Subcutaneous abdominal adipose tissue (tissue), 5 donors: ENCODE results near the gene CD46.

ENCODE experiments used
- H3K27ac ChIP-seq: one replicate; pipeline ENCODE4 v1.7.0; 2013; ENCODE audit warnings: low read depth, mild to moderate bottlenecking, inconsistent platforms, low read length, moderate library complexity
- H3K27me3 ChIP-seq, 5 donors: one replicate each; pipeline ENCODE4 v1.7.0; 2013; ENCODE audit warnings: low read length in 5 of 5, inconsistent platforms in 1 of 5; ENCODE audit not compliant: control insufficient read depth in 5 of 5, insufficient read depth in 4 of 5
- H3K36me3 ChIP-seq, 5 donors: one replicate each; pipeline ENCODE4 v1.7.0; 2013; ENCODE audit warnings: low read length in 5 of 5; ENCODE audit not compliant: control insufficient read depth in 5 of 5, insufficient read depth in 5 of 5
- H3K4me1 ChIP-seq, 5 donors: one replicate each; pipeline ENCODE4 v1.7.0; 2013; ENCODE audit warnings: low read length in 5 of 5, mild to moderate bottlenecking in 3 of 5, moderate library complexity in 1 of 5; ENCODE audit not compliant: control insufficient read depth in 5 of 5, insufficient read depth in 5 of 5
- H3K4me3 ChIP-seq, 5 donors: one replicate each; pipeline ENCODE4 v1.7.0; 2013; ENCODE audit warnings: low read length in 5 of 5, low read depth in 1 of 5
- H3K9ac ChIP-seq, 5 donors: one replicate each; pipeline ENCODE4 v1.7.0; 2013; ENCODE audit warnings: low read length in 5 of 5, mild to moderate bottlenecking in 4 of 5, moderate library complexity in 3 of 5
- H3K9me3 ChIP-seq, 5 donors: one replicate each; pipeline ENCODE4 v1.7.0; 2013; ENCODE audit warnings: low read length in 5 of 5; ENCODE audit not compliant: control insufficient read depth in 5 of 5
- donor health status: healthy.
- donor health status: healthy.
- donor health status: healthy.
- donor health status: healthy.
- donor health status: healthy.

The CD46 gene

GRCh38 chr1:207832796-207833195, 80.9 kb downstream of the CD46 start:
- Histone ChIP-seq H3K4me1 (peaks cover 13 to 54% (median 50%) of the 10 kb centered on the region in 5 donors), H3K9ac (no peak overlapping the region), H3K9me3 (no peaks in the 10 kb centered on the region), H3K4me3 (no peak overlapping the region), H3K27ac (peak overlapping the region; percentile 87), H3K27me3 (no peaks in the 10 kb centered on the region), H3K36me3 (peaks cover 0 to 6% (median 0%) of the 10 kb centered on the region in 5 donors)

GRCh38 chr1:207833381-207833780, 81.5 kb downstream of the CD46 start:
- Histone ChIP-seq H3K9me3 (no peaks in the 10 kb centered on the region), H3K4me3 (no peak overlapping the region), H3K27ac (no peak overlapping the region), H3K27me3 (no peaks in the 10 kb centered on the region), H3K36me3 (peaks cover 0 to 6% (median 0%) of the 10 kb centered on the region in 5 donors), H3K9ac (no peak overlapping the region), H3K4me1 (peaks cover 8 to 50% (median 48%) of the 10 kb centered on the region in 5 donors)

- H3K27ac ChIP-seq, result peak overlapping the region; percentile 24
- no peaks in the 10 kb centered on the region for H3K9me3 ChIP-seq
- H3K4me1 ChIP-seq, result peaks cover 5 to 54% (median 46%) of the 10 kb centered on the region in 5 donors
- H3K4me3 ChIP-seq, result no peak overlapping the region
- H3K27me3 ChIP-seq, result no peaks in the 10 kb centered on the region
- H3K9ac ChIP-seq, result peak overlapping the region in 2 of 5 donors; percentile 16 to 24
- peaks cover 0 to 6% (median 0%) of the 10 kb centered on the region in 5 donors for H3K36me3 ChIP-seq
These were observed 82.3 kb downstream of the CD46 start for GRCh38 chr1:207833956-207834660.

- no peak overlapping the region for H3K4me3 ChIP-seq
- no peak overlapping the region for H3K27ac ChIP-seq
- H3K9ac ChIP-seq, result no peak overlapping the region
- peaks cover 0 to 6% (median 4%) of the 10 kb centered on the region in 5 donors for H3K36me3 ChIP-seq
- H3K4me1 ChIP-seq, result peaks cover 5 to 51% (median 41%) of the 10 kb centered on the region in 5 donors
- H3K9me3 ChIP-seq, result no peaks in the 10 kb centered on the region
- H3K27me3 ChIP-seq, result no peaks in the 10 kb centered on the region
These were observed 84.1 kb downstream of the CD46 start for GRCh38 chr1:207835958-207836357.

GRCh38 chr1:207836591-207837347, 84.9 kb downstream of the CD46 start:
- no peaks in the 10 kb centered on the region for H3K9me3 ChIP-seq
- no peak overlapping the region for H3K4me3 ChIP-seq
- no peaks in the 10 kb centered on the region for H3K27me3 ChIP-seq
- H3K36me3 ChIP-seq, result peaks cover 0 to 6% (median 4%) of the 10 kb centered on the region in 5 donors
- peaks cover 3 to 43% (median 33%) of the 10 kb centered on the region in 5 donors for H3K4me1 ChIP-seq
- H3K9ac ChIP-seq, result no peak overlapping the region
- no peak overlapping the region for H3K27ac ChIP-seq

- no peaks in the 10 kb centered on the region for H3K27me3 ChIP-seq
- H3K36me3 ChIP-seq, result peaks cover 0 to 12% (median 6%) of the 10 kb centered on the region in 5 donors
- H3K4me1 ChIP-seq, result peaks cover 3 to 36% (median 24%) of the 10 kb centered on the region in 5 donors
- H3K4me3 ChIP-seq, result no peak overlapping the region
- no peak overlapping the region for H3K27ac ChIP-seq
- no peak overlapping the region for H3K9ac ChIP-seq
- no peaks in the 10 kb centered on the region for H3K9me3 ChIP-seq
These were observed 85.8 kb downstream of the CD46 start for GRCh38 chr1:207837673-207838072.

GRCh38 chr1:207838156-207839082, 86.6 kb downstream of the CD46 start:
- Histone ChIP-seq H3K9me3 (no peaks in the 10 kb centered on the region), H3K27ac (no peak overlapping the region), H3K36me3 (peaks cover 0 to 12% (median 7%) of the 10 kb centered on the region in 5 donors), H3K4me1 (peaks cover 3 to 33% (median 22%) of the 10 kb centered on the region in 5 donors), H3K4me3 (no peak overlapping the region), H3K27me3 (no peaks in the 10 kb centered on the region), H3K9ac (no peak overlapping the region)

GRCh38 chr1:207839083-207839413, 87.2 kb downstream of the CD46 start:
- H3K36me3 ChIP-seq, result peaks cover 0 to 12% (median 7%) of the 10 kb centered on the region in 5 donors
- H3K9ac ChIP-seq, result no peak overlapping the region
- peaks cover 3 to 32% (median 17%) of the 10 kb centered on the region in 5 donors for H3K4me1 ChIP-seq
- H3K27me3 ChIP-seq, result no peaks in the 10 kb centered on the region
- no peaks in the 10 kb centered on the region for H3K9me3 ChIP-seq
- H3K4me3 ChIP-seq, result no peak overlapping the region
- no peak overlapping the region for H3K27ac ChIP-seq

GRCh38 chr1:207840380-207840779, 88.5 kb downstream of the CD46 start:
- no peaks in the 10 kb centered on the region for H3K27me3 ChIP-seq
- no peak overlapping the region for H3K9ac ChIP-seq
- H3K4me3 ChIP-seq, result no peak overlapping the region
- no peak overlapping the region for H3K27ac ChIP-seq
- H3K4me1 ChIP-seq, result peaks cover 0 to 35% (median 19%) of the 10 kb centered on the region in 5 donors
- no peaks in the 10 kb centered on the region for H3K9me3 ChIP-seq
- H3K36me3 ChIP-seq, result peaks cover 0 to 12% (median 7%) of the 10 kb centered on the region in 5 donors
